Omental fat pad (tissue), 4 donors: Measurements from ENCODE around the gene RTKN2. TPM values are rescaled to one million over a fixed set of nuclear protein-coding genes. Genes with fewer than 3 reads are reported as not detected.

Experiments
- ATAC-seq: fragments of 150-250 bp; one replicate; pipeline ENCODE4 v1.9.1; 2016; ENCODE audit warnings: mild to moderate bottlenecking, moderate library complexity; ENCODE audit not compliant: low FRiP score
- DNase-seq: peaks from one replicate; pipeline ENCODE4 v3.0.0-alpha.2; 2019; ENCODE audit warnings: low spot score
- total RNA-seq, 4 donors: library from RNA; depleted of rRNA; stranded (reverse); fragments of >200 nt; gene quantifications; one replicate each; pipeline ENCODE4 v1.1.0, GENCODE V29; 2016
- TF ChIP-seq, protein P1 (sequence below), 3 donors: fragments of 450-650 bp; IDR thresholded peaks; one replicate each; pipeline ENCODE4 v1.5.1; 2016 to 2017; ENCODE audit warnings: antibody characterized with exemption in 3 of 3, mild to moderate bottlenecking in 3 of 3, moderate library complexity in 2 of 3

Gene RTKN2
- total RNA-seq, 4 donors from 2014 or later = 0.09 to 0.48 (median 0.38) TPM; not detected in 1

DNA sequence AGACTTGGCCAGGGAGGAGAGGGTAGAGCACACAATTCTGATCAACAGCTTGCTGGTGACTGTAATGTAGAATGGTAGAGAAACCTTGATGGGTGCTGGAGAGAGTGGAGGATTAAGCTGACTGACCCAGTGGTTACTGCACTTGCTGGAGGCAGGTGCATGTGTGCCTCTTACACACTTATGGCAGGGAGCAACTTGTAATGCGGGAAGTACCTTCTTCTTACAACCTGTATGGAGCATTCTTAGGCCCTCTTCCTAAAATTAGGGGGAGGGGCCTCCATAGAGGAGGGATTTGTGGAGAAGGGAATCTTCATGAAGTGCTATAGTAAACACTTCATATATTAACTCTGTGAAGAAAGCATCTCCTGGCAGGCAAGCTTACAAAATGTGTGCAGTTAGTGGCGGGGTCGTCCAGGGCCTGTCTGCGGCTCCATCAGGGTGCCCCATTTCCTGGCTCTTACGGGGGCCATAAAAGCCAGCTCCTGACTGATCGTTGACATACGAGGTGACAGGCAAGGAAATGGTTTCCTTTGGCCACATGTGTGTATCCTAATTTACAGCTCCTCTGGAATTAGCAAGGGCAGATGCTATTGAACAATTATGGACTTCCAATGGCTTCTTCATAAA lies 113.5 kb downstream of the RTKN2 start:
- TF ChIP-seq, protein P1, sequence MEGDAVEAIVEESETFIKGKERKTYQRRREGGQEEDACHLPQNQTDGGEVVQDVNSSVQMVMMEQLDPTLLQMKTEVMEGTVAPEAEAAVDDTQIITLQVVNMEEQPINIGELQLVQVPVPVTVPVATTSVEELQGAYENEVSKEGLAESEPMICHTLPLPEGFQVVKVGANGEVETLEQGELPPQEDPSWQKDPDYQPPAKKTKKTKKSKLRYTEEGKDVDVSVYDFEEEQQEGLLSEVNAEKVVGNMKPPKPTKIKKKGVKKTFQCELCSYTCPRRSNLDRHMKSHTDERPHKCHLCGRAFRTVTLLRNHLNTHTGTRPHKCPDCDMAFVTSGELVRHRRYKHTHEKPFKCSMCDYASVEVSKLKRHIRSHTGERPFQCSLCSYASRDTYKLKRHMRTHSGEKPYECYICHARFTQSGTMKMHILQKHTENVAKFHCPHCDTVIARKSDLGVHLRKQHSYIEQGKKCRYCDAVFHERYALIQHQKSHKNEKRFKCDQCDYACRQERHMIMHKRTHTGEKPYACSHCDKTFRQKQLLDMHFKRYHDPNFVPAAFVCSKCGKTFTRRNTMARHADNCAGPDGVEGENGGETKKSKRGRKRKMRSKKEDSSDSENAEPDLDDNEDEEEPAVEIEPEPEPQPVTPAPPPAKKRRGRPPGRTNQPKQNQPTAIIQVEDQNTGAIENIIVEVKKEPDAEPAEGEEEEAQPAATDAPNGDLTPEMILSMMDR (IDR thresholded peaks at IDR 0.05) = no peak
- no peak for ATAC-seq
- DNase-seq = no peak

DNA sequence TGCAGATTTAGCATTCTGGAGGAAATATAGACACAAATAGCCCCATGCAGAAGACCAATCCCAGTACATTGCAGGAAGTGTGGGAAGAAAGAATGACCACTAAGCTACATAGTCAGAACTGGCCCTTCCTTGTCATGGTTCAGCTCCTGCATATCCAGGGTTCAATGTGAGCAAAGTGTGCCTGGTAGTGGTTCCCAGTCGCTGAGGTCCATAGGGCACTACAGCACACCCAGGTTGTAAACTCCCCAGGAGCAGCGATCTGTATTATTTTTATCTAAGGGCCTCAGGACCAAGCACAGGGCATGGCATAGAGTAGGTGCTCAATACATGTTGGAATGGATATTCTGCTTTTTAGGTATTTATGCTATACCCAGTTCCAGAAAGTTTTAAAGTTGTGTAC lies 114.4 kb downstream of the RTKN2 start:
- no peak for ATAC-seq
- DNase-seq = no peak
- TF ChIP-seq, protein P1 (IDR thresholded peaks at IDR 0.05) = no peak

DNA sequence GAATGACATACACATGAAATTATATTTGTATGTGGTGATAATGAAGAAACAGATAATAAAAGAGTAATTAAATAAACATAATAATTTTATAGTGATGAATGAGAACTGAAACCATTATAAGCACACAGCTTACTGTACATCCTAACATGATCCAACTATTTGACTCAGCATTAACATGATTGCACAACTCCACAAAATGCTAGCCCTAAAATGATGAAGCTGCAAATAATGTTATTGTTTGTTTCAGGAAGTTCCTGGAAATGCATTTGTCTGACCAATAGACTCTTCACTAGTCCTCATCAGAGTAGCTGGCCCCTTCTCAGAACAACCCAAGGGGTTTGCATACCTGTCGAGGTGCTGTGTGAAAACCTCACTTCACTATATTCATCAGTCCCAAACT lies 115.5 kb downstream of the RTKN2 start:
- no peak for DNase-seq
- TF ChIP-seq, protein P1 (IDR thresholded peaks at IDR 0.05) = no peak
- ATAC-seq = peak; percentile 73

DNA sequence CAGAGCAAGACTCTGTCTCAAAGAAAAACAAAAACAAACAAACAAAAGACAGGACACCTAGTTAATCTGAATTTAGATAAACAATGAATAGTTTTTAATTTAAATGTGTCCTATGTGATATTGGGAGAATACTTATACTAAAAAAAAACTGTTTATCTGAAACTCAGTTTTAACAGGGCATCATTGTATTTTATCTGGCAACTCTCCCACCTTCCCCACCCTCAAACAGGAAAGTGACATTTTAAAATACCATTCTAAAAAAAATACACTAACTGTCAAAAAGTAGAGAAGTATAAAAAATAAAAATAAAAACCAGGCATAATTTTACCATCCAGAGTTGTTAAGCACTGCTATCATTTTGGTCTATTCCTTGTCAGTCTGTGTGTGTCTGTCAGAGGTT lies 119.0 kb downstream of the RTKN2 start:
- no peak for ATAC-seq

DNA sequence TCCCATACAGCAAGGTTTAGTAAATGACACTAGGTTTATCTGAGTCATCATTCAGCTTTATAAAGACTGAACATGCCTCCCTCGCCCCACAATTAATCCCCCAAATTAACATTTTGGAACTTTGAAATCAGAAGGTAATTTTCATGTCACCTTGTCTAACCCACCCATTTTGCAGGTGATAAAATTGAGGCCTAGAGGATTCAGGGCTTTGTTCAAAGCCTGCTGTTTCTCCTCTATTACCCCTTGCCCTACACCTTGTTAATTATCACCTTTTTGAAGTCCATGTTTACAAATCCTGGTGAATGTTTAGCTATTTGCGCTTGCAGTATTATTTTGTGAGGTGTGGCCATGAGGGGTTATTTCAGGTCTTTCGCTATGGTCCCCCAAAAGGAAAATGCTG lies 120.5 kb downstream of the RTKN2 start:
- no peak for ATAC-seq
- TF ChIP-seq, protein P1 (IDR thresholded peaks at IDR 0.05) = no peak
- DNase-seq = no peak

More for the DNA sequence above, 119.0 kb downstream of the RTKN2 start:
- DNase-seq = no peak
- TF ChIP-seq, protein P1 (IDR thresholded peaks at IDR 0.05) = no peak

DNA sequence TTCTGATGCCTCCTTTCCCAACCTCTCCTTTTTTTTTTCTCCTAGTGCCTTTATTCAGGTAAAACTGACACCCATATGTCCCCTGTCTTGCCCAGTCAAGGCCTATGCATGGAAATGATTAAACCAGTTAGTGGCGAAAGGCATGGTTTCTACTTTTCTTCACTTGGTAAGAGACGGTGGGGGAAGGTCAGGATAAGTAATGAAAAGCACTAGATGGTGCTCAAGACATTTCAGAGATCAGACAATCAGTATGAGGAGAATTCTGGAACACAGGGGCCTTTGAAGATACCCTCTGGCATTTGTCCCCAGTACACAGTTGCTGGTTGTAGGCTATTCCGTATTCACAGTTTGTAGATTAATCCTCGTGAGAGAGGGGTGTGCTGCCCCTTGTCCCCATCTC lies 121.2 kb downstream of the RTKN2 start:
- no peak for DNase-seq
- TF ChIP-seq, protein P1 (IDR thresholded peaks at IDR 0.05) = no peak
- ATAC-seq = no peak

DNA sequence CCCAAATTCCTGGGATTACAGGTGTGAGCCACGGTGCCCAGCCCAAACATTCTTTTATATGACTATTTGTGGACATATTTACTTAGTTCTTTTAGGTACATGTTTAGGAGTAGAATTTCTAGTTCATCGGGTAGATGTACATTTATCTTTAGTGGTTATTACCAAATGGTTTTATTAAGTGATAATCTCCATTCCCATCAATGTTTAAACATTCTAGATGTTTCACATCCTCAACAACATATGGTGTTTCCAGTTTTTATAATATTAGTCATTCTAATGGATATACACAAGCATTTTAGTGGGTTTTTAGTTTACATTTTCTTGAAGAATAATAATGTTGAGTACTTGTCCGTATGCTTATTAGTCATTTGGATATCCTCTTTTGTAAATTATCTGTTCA lies 131.7 kb downstream of the RTKN2 start:
- TF ChIP-seq, protein P1 (IDR thresholded peaks at IDR 0.05) = no peak
- ATAC-seq (no peak), DNase-seq (no peak)
